Renal cortex interstitium (tissue), 11 donors: ENCODE results near the gene CSF2RB. TPM values are rescaled to one million over a fixed set of nuclear protein-coding genes. Genes with fewer than 3 reads are reported as not detected.
"Not testable (repeated sequence)": the region's sequence is repeated elsewhere in the genome, so short reads cannot be mapped to it uniquely, and the experiment has no call there.

Experiments used
- DNase-seq, 11 donors: peaks; one replicate each; pipeline ENCODE4 v3.0.0-alpha.2; 2013; ENCODE audit warnings: low read depth in 9 of 11, low spot score in 4 of 11; ENCODE audit errors: extremely low read depth in 1 of 11
- polyA plus RNA-seq, 3 donors: library from polyadenylated mRNA; unstranded; fragments of 120-200 nt; gene quantifications; one replicate each; pipeline ENCODE4 v1.2.1, GENCODE V29; 2013; ENCODE audit not compliant: insufficient read length in 3 of 3

CSF2RB gene
- polyA plus RNA-seq, 3 donors: 2.6 to 3.7 (median 3.2) TPM

- no peak for DNase-seq
Measured at GRCh38 chr22:36982136-36982535, 68.7 kb downstream of the CSF2RB start.

GRCh38 chr22:36985211-36985889 lies 71.9 kb downstream of the CSF2RB start:
- no peak for DNase-seq

GRCh38 chr22:36986242-36986821 lies 72.9 kb downstream of the CSF2RB start:
- no peak for DNase-seq

- no peak for DNase-seq
Measured at GRCh38 chr22:36988075-36988832, 74.8 kb downstream of the CSF2RB start.

- DNase-seq: not testable (repeated sequence)
Measured at GRCh38 chr22:36989012-36989411, 75.6 kb downstream of the CSF2RB start.

Other genes with a start within 250 kb of the CSF2RB start
- not detected for gene CACNG2, start 209.9 kb upstream of the CSF2RB start, polyA plus RNA-seq
- 10 to 100 TPM; 50.2 to 56.1 (median 52.8) TPM for gene IFT27, start 137.5 kb upstream of the CSF2RB start, polyA plus RNA-seq
- gene PVALB, start 96.6 kb upstream of the CSF2RB start, polyA plus RNA-seq: 1 to 10 TPM; 5.2 to 7.0 (median 5.6) TPM
- 1 to 10 TPM; 2.1 to 3.4 (median 2.4) TPM for gene NCF4, start 52.6 kb upstream of the CSF2RB start, polyA plus RNA-seq
- gene TST, start 105.8 kb downstream of the CSF2RB start, polyA plus RNA-seq: 10 to 100 TPM; 40.9 to 55.9 (median 52.3) TPM
- 10 to 100 TPM; 42.0 to 71.3 (median 66.7) TPM for gene MPST, start 106.1 kb downstream of the CSF2RB start, polyA plus RNA-seq
- gene KCTD17, start 138.1 kb downstream of the CSF2RB start, polyA plus RNA-seq: 10 to 100 TPM; 20.4 to 34.3 (median 30.7) TPM
- under 1 TPM; 0.19 to 0.42 (median 0.22) TPM for gene TMPRSS6, start 196.1 kb downstream of the CSF2RB start, polyA plus RNA-seq
- 1 to 10 TPM in 1 of 3 donors, under 1 TPM in 2; 0.75 to 1.2 (median 0.92) TPM for gene IL2RB, start 236.3 kb downstream of the CSF2RB start, polyA plus RNA-seq